Left lung (tissue), 10 donors: ENCODE data around the gene ZSCAN10. TPM values are rescaled to one million over a fixed set of nuclear protein-coding genes. Genes with fewer than 3 reads are reported as not detected.
A peak's percentile ranks its signal among the peaks of the same experiment; 100 is the strongest.
"Not testable (repeated sequence)": the region's sequence is repeated elsewhere in the genome, so short reads cannot be mapped to it uniquely, and the experiment has no call there.

Experiments used
- ATAC-seq: fragments of 200-7000 bp; cut with Tn5 transposase; one replicate; pipeline ENCODE4 v1.9.1; 2020; ENCODE audit warnings: moderate library complexity
- DNase-seq, 4 donors: peaks; one replicate each; pipeline ENCODE4 v3.0.0-alpha.2; 2013 to 2020
- H3K27ac ChIP-seq, 2 donors: fragments of 200-600 bp; sonication (generic) in 1 of 2; one replicate each; pipeline versions ENCODE4 v1.5.0 to v1.8.0; 2020 to 2021
- H3K27me3 ChIP-seq, 2 donors: fragments of 200-600 bp; sonication (generic) in 1 of 2; one replicate each; pipeline versions ENCODE4 v1.5.0 to v1.8.0; 2020 to 2021
- H3K36me3 ChIP-seq, 2 donors: fragments of 200-600 bp; sonication (generic) in 1 of 2; one replicate each; pipeline versions ENCODE4 v1.5.0 to v1.8.0; 2020 to 2021
- H3K4me1 ChIP-seq, 2 donors: fragments of 200-600 bp; one replicate each; pipeline ENCODE4 v1.8.0; 2021
- H3K4me3 ChIP-seq, 2 donors: fragments of 200-600 bp; sonication (generic) in 1 of 2; one replicate each; pipeline versions ENCODE4 v1.5.0 to v1.8.0; 2020 to 2021; ENCODE audit warnings: mild to moderate bottlenecking in 1 of 2
- H3K9me3 ChIP-seq, 2 donors: fragments of 200-600 bp; sonication (generic) in 1 of 2; one replicate each; pipeline versions ENCODE4 v1.5.0 to v1.8.0; 2020 to 2021
- CTCF ChIP-seq, 2 donors: fragments of 200-600 bp; sonication (generic) in 1 of 2; IDR thresholded peaks; one replicate each; pipeline versions ENCODE4 v1.5.0 to v1.8.0; 2021; ENCODE audit warnings: antibody characterized with exemption in 2 of 2
- intact Hi-C, 2 donors: fragments of 100-400 bp; cut with DNase I; formaldehyde crosslinking; loops; one replicate each; pipeline versions ENCODE4 v1.11.2 to v1.14.2; 2022
- polyA plus RNA-seq, 6 donors: library from polyadenylated mRNA; unstranded; fragments of 120-200 nt; gene quantifications; one replicate each; pipeline ENCODE4 v1.2.1, GENCODE V29; 2013; ENCODE audit not compliant: insufficient read length in 6 of 6
- total RNA-seq, 2 donors: library from RNA; stranded (reverse); fragmentation: NEBNext Ultra II Directional; extraction: Animal tissue kit (Norgen Biotek cat#: 25700); gene quantifications; one replicate each; pipeline ENCODE4 v1.2.1, GENCODE V29; 2021
- donor health status: DM: no; HTN: yes; CAD: no.
- donor health status: DM: no; HTN: no; CAD: no.

ZSCAN10 gene
- total and polyA plus RNA-seq, 8 donors: 0.13 TPM; not detected in 7

GRCh38 chr16:3059041-3059722 is 39.9 kb downstream of the ZSCAN10 start:
- Histone ChIP-seq H3K9me3 (no peaks in the 10 kb centered on the region), H3K4me1 (peaks cover 12 to 75% of the 10 kb centered on the region in 2 donors), H3K27me3 (no peaks in the 10 kb centered on the region), H3K4me3 (peak overlapping the region; percentile 74 to 76), H3K27ac (peak overlapping the region; percentile 86 to 87), H3K36me3 (peaks cover 0 to 6% of the 10 kb centered on the region in 2 donors)
- peak; percentile 88 to 96 for TF ChIP-seq CTCF (IDR thresholded peaks at IDR 0.05)
- DNase-seq (peak; percentile 89 to 99 (median 94)), ATAC-seq (peak; percentile 98)
- intact Hi-C loops: no loop called here

- intact Hi-C loops: no loop called here
- Histone ChIP-seq H3K27me3 (no peaks in the 10 kb centered on the region), H3K4me1 (peaks cover 12 to 79% of the 10 kb centered on the region in 2 donors), H3K36me3 (peaks cover 0 to 6% of the 10 kb centered on the region in 2 donors), H3K9me3 (no peaks in the 10 kb centered on the region), H3K27ac (peak overlapping the region; percentile 86 to 87), H3K4me3 (peak overlapping the region; percentile 74 to 76)
- peak in 2 of 4 donors; percentile 65 to 89 for DNase-seq
- ATAC-seq: peak; percentile 62
- TF ChIP-seq CTCF (IDR thresholded peaks at IDR 0.05): no peak
Observed at GRCh38 chr16:3058139-3059030, 40.7 kb downstream of the ZSCAN10 start.

- H3K27ac ChIP-seq: peak overlapping the region in 1 of 2 donors; percentile 86
- peak overlapping the region in 1 of 2 donors; percentile 74 for H3K4me3 ChIP-seq
- DNase-seq (peak in 1 of 4 donors; percentile 60), ATAC-seq (no peak)
- no peaks in the 10 kb centered on the region for H3K9me3 ChIP-seq
- TF ChIP-seq CTCF (IDR thresholded peaks at IDR 0.05): no peak
- intact Hi-C loops: no loop called here
- H3K36me3 ChIP-seq: peaks cover 0 to 6% of the 10 kb centered on the region in 2 donors
- H3K4me1 ChIP-seq: peaks cover 12 to 76% of the 10 kb centered on the region in 2 donors
- H3K27me3 ChIP-seq: no peaks in the 10 kb centered on the region
Observed at GRCh38 chr16:3057181-3058138, 41.6 kb downstream of the ZSCAN10 start.

GRCh38 chr16:3056336-3057180 is 42.5 kb downstream of the ZSCAN10 start:
- H3K27me3 ChIP-seq: no peaks in the 10 kb centered on the region
- DNase-seq: peak in 1 of 4 donors; percentile 69
- no peak for ATAC-seq
- no peak overlapping the region for H3K4me3 ChIP-seq
- H3K27ac ChIP-seq: peak overlapping the region in 1 of 2 donors; percentile 23
- TF ChIP-seq CTCF (IDR thresholded peaks at IDR 0.05): no peak
- peaks cover 12 to 67% of the 10 kb centered on the region in 2 donors for H3K4me1 ChIP-seq
- peaks cover 0 to 6% of the 10 kb centered on the region in 2 donors for H3K36me3 ChIP-seq
- intact Hi-C loops: no loop called here
- no peaks in the 10 kb centered on the region for H3K9me3 ChIP-seq

- H3K4me3 ChIP-seq, H3K27me3 ChIP-seq, intact Hi-C loops, H3K9me3 ChIP-seq, DNase-seq, ATAC-seq, H3K36me3 ChIP-seq: not testable (repeated sequence)
- Histone ChIP-seq H3K4me1 (peaks cover 12 to 71% of the 10 kb centered on the region in 2 donors), H3K27ac (peak overlapping the region in 1 of 2 donors; percentile 82)
Observed at GRCh38 chr16:3055734-3056115, 43.4 kb downstream of the ZSCAN10 start.
